A673 (cell line): ENCODE data around the gene HIKESHI.

Experiments
- CTCF ChIP-seq: fragments of 300-800, 200-600 bp; sonication (generic); conservative IDR thresholded peaks from 2 replicates; pipeline ENCODE4 v1.5.1; 2017; ENCODE audit warnings: low read depth, mild to moderate bottlenecking, antibody characterized with exemption, low read length, moderate library complexity, mixed read lengths
- EZH2 ChIP-seq: fragments of 200-600 bp; sonication (generic); IDR thresholded peaks from 2 replicates; pipeline ENCODE4 v1.6.1; 2017; ENCODE audit warnings: borderline replicate concordance, low read depth, mild to moderate bottlenecking, mixed read lengths, antibody characterized with exemption, low read length; ENCODE audit not compliant: poor library complexity, severe bottlenecking

GRCh38 chr11:86259730-86260129 lies 42.3 kb upstream of the HIKESHI start:
- no peak for TF ChIP-seq CTCF
- no peak for TF ChIP-seq EZH2
